Amygdala (tissue), 56 donors: Measurements from ENCODE around the gene MAP2K3.

Experiments
- DNase-seq, 56 donors: peaks; one replicate each; lab custom pipeline; 2025; lab: John Stamatoyannopoulos, UW

Gene MAP2K3

DNA sequence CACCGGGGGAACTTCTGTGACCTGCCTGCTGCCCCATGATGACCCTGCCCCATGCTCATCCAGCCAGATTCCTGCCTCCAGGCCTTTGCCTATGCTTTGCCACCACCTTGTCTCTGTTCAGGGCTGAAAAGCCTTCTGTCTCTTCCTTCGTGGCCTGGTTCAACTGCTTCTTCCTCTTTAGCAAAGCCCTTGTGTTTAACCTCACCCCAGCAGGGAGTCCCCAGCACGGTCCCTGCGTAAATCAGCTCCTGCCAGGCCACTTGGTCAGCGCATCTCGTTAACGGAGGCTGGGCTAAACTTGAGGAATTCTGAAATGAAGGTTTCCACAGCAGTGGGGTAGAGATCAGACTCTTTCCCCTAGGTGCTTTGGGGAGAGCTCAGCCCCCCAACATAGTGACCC, 75.5 kb downstream of the MAP2K3 start:
- no peak for DNase-seq

DNA sequence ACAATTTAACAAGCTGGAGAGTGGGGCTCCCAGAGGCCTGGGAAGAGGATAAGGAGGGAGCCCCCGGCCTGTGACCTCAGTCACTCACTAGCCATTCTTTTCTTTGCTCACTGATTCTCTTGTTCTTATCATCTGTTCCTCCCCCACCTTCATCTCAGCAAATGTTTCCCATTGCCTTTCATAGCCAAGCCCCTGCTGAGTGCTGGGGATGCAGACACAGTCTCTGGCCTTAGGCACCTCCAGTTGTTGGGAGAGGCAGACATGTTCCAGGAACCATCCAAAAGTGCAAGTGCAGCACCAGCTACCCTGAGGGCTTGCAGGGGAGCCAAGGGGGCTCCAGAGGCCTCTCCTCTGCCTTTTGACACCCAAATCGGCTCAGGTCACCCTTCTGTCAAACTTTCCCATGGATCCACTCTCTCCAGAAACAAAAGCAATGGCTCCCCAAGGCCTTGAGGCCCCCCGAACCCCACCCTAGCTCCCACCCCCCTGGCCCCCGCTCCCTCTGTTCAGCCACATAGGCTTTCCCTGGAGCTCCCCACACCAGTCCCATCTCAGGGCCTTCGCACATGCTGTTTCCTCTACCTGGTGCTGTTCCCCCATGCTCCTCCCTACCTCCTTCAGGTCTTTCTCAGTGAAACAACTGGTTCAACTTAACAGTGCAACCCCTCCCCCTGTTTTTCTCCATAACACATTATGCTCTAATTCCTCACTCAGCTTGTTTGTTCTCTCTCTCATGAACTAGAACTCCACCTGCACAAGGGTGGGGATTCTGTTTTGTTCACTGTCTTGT, 76.7 kb downstream of the MAP2K3 start:
- DNase-seq: no peak

DNA sequence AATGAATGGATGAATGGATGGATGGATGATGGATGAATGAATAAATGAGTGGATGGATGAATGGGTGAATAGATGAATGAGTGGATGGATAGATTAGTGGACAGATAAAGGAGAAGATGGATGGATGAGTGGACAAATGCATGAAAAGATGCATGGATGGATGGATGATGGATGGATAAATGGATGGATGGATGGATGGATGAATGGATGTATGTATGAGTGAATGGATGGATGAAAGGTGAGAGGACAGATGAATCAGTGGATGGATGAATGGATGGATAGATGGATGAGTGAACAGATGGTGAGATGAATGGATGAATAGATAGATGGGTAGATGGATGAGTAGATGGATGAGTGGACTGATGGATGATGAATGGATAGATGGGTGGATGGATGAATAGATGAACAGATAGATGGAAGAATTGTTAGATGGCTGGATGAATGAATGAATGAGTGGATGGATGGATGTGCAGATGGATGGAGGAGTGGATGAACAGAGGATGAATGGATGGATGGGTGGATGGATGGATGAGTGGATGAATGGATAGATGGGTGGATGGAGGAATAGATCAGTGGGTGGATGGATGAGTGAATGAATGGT, 77.9 kb downstream of the MAP2K3 start:
- no peak for DNase-seq

DNA sequence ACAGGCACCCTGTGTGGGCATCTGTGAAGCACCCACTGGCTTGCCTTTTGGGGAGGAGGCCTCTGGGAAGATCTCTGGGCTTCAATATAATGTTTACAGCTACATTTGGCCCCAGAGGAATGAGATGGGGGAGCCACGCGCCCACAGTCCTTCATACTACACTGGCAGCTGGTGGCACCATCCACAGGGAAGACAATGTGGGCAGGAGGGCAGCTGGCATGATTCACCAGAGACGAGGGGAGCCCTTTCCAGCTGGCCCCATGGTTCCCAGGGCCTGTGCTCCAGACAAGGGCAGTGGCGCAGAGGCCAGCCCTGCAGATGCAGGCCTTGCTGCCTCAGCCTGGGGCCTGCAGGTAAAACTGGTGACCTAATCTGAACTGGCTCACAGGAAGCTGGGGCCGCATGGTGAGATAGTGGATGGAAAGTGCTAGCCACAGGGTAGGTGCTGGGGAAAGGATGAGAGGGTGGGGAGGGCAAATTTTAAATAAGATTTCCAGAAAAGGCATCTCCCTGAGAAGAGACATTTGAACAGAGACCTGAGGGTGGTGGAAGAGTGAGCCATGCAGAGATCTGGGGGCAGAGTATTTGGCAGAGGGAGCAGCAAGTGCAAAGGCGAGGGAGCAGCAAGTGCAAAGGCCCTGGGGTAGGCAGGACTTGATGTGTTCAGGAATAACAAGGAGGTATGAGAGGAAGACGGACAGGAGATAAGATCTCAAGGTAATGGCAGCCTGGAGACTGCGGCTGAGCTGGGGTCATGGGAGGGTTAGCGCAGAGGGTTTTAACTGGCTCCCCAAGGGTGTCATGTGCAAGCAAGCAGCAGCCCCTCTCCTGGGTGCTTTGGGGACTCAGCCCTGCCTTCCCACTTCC, 79.5 kb downstream of the MAP2K3 start:
- DNase-seq: no peak
